Measurements from ENCODE around the gene RELL1.

RELL1 gene

DNA sequence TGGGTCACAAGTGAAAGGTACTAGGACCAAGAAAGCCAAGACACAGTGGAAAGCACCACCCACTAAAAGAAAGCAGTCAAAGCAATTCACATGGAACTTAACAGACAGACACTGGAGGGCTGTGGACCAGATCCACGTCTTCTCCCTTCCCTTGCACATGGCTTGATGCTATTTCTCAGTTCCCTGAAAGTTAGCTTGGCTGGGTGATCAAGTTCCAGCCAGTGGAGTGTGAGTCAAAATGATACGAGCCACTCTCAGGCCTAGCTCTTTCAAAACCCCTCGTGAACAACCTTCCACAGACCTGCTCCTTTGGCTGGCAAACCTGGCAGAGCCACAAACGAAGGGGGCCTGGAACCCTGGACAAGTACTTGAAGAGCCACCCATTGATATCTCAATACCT lies 52.0 kb downstream of the RELL1 start:
- no peak overlapping the region for H3K4me3 ChIP-seq (ENCODE audit: low read length)
- no peaks in the 10 kb centered on the region for H3K27me3 ChIP-seq (ENCODE audit: control insufficient read depth, low read length)
- no peaks in the 10 kb centered on the region for H4K20me1 ChIP-seq (ENCODE audit: control insufficient read depth, insufficient read depth, low read depth, low read length)
- no peaks in the 10 kb centered on the region for H3K9me3 ChIP-seq (ENCODE audit: control insufficient read depth, insufficient read depth, low read length)
- TF ChIP-seq, protein P1, sequence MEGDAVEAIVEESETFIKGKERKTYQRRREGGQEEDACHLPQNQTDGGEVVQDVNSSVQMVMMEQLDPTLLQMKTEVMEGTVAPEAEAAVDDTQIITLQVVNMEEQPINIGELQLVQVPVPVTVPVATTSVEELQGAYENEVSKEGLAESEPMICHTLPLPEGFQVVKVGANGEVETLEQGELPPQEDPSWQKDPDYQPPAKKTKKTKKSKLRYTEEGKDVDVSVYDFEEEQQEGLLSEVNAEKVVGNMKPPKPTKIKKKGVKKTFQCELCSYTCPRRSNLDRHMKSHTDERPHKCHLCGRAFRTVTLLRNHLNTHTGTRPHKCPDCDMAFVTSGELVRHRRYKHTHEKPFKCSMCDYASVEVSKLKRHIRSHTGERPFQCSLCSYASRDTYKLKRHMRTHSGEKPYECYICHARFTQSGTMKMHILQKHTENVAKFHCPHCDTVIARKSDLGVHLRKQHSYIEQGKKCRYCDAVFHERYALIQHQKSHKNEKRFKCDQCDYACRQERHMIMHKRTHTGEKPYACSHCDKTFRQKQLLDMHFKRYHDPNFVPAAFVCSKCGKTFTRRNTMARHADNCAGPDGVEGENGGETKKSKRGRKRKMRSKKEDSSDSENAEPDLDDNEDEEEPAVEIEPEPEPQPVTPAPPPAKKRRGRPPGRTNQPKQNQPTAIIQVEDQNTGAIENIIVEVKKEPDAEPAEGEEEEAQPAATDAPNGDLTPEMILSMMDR (IDR thresholded peaks at IDR 0.05; ENCODE audit: low read depth, low read length, poor library complexity, severe bottlenecking), result no peak
- no peak for TF ChIP-seq EZH2phosphoT487 (IDR thresholded peaks at IDR 0.05; ENCODE audit: borderline replicate concordance, low read length)
- H3K4me1 ChIP-seq (ENCODE audit: control insufficient read depth, low read length), result no peaks in the 10 kb centered on the region
- no peaks in the 10 kb centered on the region for H3K36me3 ChIP-seq (ENCODE audit: control insufficient read depth, low read length)
- no peak overlapping the region for H3K4me2 ChIP-seq (ENCODE audit: low read length)
- H3F3A ChIP-seq (ENCODE audit: control insufficient read depth, insufficient read depth), result no peaks in the 10 kb centered on the region
- no peaks in the 10 kb centered on the region for H3K79me2 ChIP-seq (ENCODE audit: control insufficient read depth, low read length)
- H3K9me2 ChIP-seq (replicated peaks; ENCODE audit: control insufficient read depth, low read length), result no peaks in the 10 kb centered on the region
- H3K27ac ChIP-seq (ENCODE audit: low read depth, low read length), result no peak overlapping the region

DNA sequence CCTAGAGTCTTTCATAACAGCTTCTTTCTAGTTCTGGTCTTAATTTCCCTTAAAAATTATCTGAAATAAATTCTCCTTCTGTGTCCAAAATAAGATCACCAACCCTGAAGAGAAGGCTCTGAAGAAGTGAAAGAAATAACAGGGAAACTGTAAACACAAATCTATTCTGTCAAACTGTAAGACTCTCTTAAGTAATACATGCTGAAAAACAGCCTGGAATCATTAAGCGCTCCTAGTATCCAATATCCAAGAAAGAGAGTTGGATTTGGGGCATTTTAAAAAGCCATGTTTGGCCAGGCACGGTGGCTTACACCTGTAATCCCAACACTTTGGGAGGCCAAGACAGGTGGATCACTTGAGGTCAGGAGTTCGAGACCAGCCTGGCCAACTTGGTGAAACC lies 53.3 kb downstream of the RELL1 start:
- H3K4me2 ChIP-seq (ENCODE audit: low read length), result no peak overlapping the region
- H3K27ac ChIP-seq (ENCODE audit: low read depth, low read length), result no peak overlapping the region
- no peaks in the 10 kb centered on the region for H3K36me3 ChIP-seq (ENCODE audit: control insufficient read depth, low read length)
- H3F3A ChIP-seq (ENCODE audit: control insufficient read depth, insufficient read depth), result no peaks in the 10 kb centered on the region
- H3K9me2 ChIP-seq (replicated peaks; ENCODE audit: control insufficient read depth, low read length), result no peaks in the 10 kb centered on the region
- H3K27me3 ChIP-seq (ENCODE audit: control insufficient read depth, low read length), result no peaks in the 10 kb centered on the region
- H3K9me3 ChIP-seq (ENCODE audit: control insufficient read depth, insufficient read depth, low read length), result no peaks in the 10 kb centered on the region
- no peaks in the 10 kb centered on the region for H3K79me2 ChIP-seq (ENCODE audit: control insufficient read depth, low read length)
- no peaks in the 10 kb centered on the region for H3K4me1 ChIP-seq (ENCODE audit: control insufficient read depth, low read length)
- no peak overlapping the region for H3K4me3 ChIP-seq (ENCODE audit: low read length)
- no peak for TF ChIP-seq EZH2phosphoT487 (IDR thresholded peaks at IDR 0.05; ENCODE audit: borderline replicate concordance, low read length)
- TF ChIP-seq, protein P1 (IDR thresholded peaks at IDR 0.05; ENCODE audit: low read depth, low read length, poor library complexity, severe bottlenecking), result no peak
- no peaks in the 10 kb centered on the region for H4K20me1 ChIP-seq (ENCODE audit: control insufficient read depth, insufficient read depth, low read depth, low read length)

DNA sequence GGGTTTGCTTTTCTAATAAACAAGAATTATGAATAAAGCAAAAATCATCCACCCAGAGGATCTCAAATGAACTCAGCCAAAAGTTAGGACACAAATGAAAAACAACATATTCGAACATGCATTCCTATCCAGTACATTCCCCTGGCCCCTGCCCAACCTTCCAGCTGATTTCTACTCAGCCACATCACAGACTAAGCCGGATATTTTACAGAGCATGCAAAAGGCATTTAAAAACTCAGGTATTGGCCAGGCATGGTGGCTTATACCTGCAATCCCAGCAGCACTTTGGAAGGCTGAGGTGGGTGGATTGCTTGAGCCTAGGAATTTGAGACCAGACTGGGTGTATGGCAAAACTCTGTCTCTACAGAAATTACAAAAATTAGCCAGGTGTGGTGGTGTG lies 54.6 kb downstream of the RELL1 start:
- H3F3A ChIP-seq (ENCODE audit: control insufficient read depth, insufficient read depth), result no peaks in the 10 kb centered on the region
- H3K9me2 ChIP-seq (replicated peaks; ENCODE audit: control insufficient read depth, low read length), result no peaks in the 10 kb centered on the region
- no peak overlapping the region for H3K4me3 ChIP-seq (ENCODE audit: low read length)
- no peaks in the 10 kb centered on the region for H4K20me1 ChIP-seq (ENCODE audit: control insufficient read depth, insufficient read depth, low read depth, low read length)
- H3K36me3 ChIP-seq (ENCODE audit: control insufficient read depth, low read length), result no peaks in the 10 kb centered on the region
- no peaks in the 10 kb centered on the region for H3K4me1 ChIP-seq (ENCODE audit: control insufficient read depth, low read length)
- no peak for TF ChIP-seq EZH2phosphoT487 (IDR thresholded peaks at IDR 0.05; ENCODE audit: borderline replicate concordance, low read length)
- TF ChIP-seq, protein P1 (IDR thresholded peaks at IDR 0.05; ENCODE audit: low read depth, low read length, poor library complexity, severe bottlenecking), result no peak
- no peaks in the 10 kb centered on the region for H3K27me3 ChIP-seq (ENCODE audit: control insufficient read depth, low read length)
- no peaks in the 10 kb centered on the region for H3K9me3 ChIP-seq (ENCODE audit: control insufficient read depth, insufficient read depth, low read length)
- no peaks in the 10 kb centered on the region for H3K79me2 ChIP-seq (ENCODE audit: control insufficient read depth, low read length)
- no peak overlapping the region for H3K27ac ChIP-seq (ENCODE audit: low read depth, low read length)
- H3K4me2 ChIP-seq (ENCODE audit: low read length), result no peak overlapping the region

DNA sequence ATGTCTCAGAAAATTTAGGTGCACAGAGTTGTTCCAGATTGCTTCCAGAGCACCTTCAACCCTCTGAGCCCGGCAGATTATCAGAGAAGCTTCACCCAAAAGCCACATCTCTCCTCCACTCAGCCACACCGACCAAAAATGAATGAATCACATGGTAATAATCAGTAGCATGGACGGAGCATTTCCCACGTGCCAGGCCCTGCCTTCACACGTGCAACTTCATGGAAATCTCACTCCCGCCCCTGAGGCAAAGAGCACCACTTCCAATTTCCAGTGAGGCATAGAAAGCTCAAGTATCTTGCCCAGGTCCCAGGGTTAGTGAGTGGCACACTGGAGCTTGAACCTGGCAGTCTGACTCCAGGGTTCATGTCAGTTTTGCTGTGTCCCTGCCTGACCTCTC lies 56.5 kb downstream of the RELL1 start:
- H3K36me3 ChIP-seq (ENCODE audit: control insufficient read depth, low read length), result no peaks in the 10 kb centered on the region
- no peak overlapping the region for H3K4me2 ChIP-seq (ENCODE audit: low read length)
- H3K9me2 ChIP-seq (replicated peaks; ENCODE audit: control insufficient read depth, low read length), result no peaks in the 10 kb centered on the region
- H4K20me1 ChIP-seq (ENCODE audit: control insufficient read depth, insufficient read depth, low read depth, low read length), result no peaks in the 10 kb centered on the region
- no peak overlapping the region for H3K27ac ChIP-seq (ENCODE audit: low read depth, low read length)
- H3K9me3 ChIP-seq (ENCODE audit: control insufficient read depth, insufficient read depth, low read length), result no peaks in the 10 kb centered on the region
- TF ChIP-seq, protein P1 (IDR thresholded peaks at IDR 0.05; ENCODE audit: low read depth, low read length, poor library complexity, severe bottlenecking), result no peak
- no peak for TF ChIP-seq EZH2phosphoT487 (IDR thresholded peaks at IDR 0.05; ENCODE audit: borderline replicate concordance, low read length)
- H3K27me3 ChIP-seq (ENCODE audit: control insufficient read depth, low read length), result no peaks in the 10 kb centered on the region
- H3K4me3 ChIP-seq (ENCODE audit: low read length), result no peak overlapping the region
- no peaks in the 10 kb centered on the region for H3K4me1 ChIP-seq (ENCODE audit: control insufficient read depth, low read length)
- no peaks in the 10 kb centered on the region for H3F3A ChIP-seq (ENCODE audit: control insufficient read depth, insufficient read depth)
- H3K79me2 ChIP-seq (ENCODE audit: control insufficient read depth, low read length), result no peaks in the 10 kb centered on the region
